Left ventricle myocardium superior (tissue), 1 donor: ENCODE measurements around the gene GPR180. TPM values are rescaled to one million over a fixed set of nuclear protein-coding genes. Genes with fewer than 3 reads are reported as not detected.

Experiments
- ATAC-seq: fragments of 200-7000 bp; cut with Tn5 transposase; one replicate; pipeline ENCODE4 v1.9.1; 2020; ENCODE audit warnings: mild to moderate bottlenecking, moderate library complexity
- DNase-seq: peaks from one replicate; pipeline ENCODE4 v3.0.0-alpha.2; 2020
- intact Hi-C: fragments of 100-400 bp; cut with micrococcal nuclease; formaldehyde crosslinking; loops from one replicate; pipeline ENCODE4 v1.11.0; 2022
- total RNA-seq: library from RNA; stranded (reverse); fragmentation: NEBNext Ultra II Directional; extraction: Animal tissue kit (Norgen Biotek cat#: 25700); gene quantifications from one replicate; pipeline ENCODE4 v1.2.1, GENCODE V29; 2021
- donor health status: DM: no; HTN: yes; CAD: no; lungs with severe emphysema.

GPR180 gene
- total RNA-seq, 1 donor from 2014 or later, result 5.8 TPM

GRCh38 chr13:94674609-94675348 is 73.1 kb downstream of the GPR180 start:
- DNase-seq (no peak), ATAC-seq (no peak)
- intact Hi-C loops, result no loop called here

- no peak for DNase-seq
- no peak for ATAC-seq
- intact Hi-C loops, result no loop called here
Observed at GRCh38 chr13:94677799-94678198, 76.1 kb downstream of the GPR180 start.

- intact Hi-C loops, result no loop called here
- no peak for ATAC-seq
- DNase-seq, result no peak
Observed at GRCh38 chr13:94678845-94679244, 77.2 kb downstream of the GPR180 start.

- intact Hi-C loops, result no loop called here
Observed at GRCh38 chr13:94679614-94680013, 78.0 kb downstream of the GPR180 start.

GRCh38 chr13:94682229-94682628 is 80.6 kb downstream of the GPR180 start:
- DNase-seq, result no peak
- intact Hi-C loops, result no loop called here
- ATAC-seq, result no peak

More at GRCh38 chr13:94679614-94680013, 78.0 kb downstream of the GPR180 start:
- DNase-seq (no peak), ATAC-seq (no peak)

GRCh38 chr13:94683409-94683808 is 81.8 kb downstream of the GPR180 start:
- intact Hi-C loops, result no loop called here
- DNase-seq (no peak), ATAC-seq (no peak)

Other genes starting within 250 kb of the GPR180 start
- gene DCT, start 122.2 kb upstream of the GPR180 start, total RNA-seq, result 0.12 TPM
- gene TGDS, start 5.7 kb upstream of the GPR180 start, total RNA-seq, result 4.6 TPM
- gene SOX21, start 110.7 kb downstream of the GPR180 start, total RNA-seq, result not detected